Activated CD8-positive, alpha-beta memory T cell treated with anti-CD3 and anti-CD28 coated beads for 4 hours (primary cell): Measurements from ENCODE around the gene TSFM.
"Not testable (repeated sequence)": the region's sequence is repeated elsewhere in the genome, so short reads cannot be mapped to it uniquely, and the experiment has no call there.

Source experiments
- DNase-seq, 2 donors: peaks; one replicate each; pipeline ENCODE4 v3.0.0-alpha.2; 2020; ENCODE audit warnings: low read depth in 2 of 2

TSFM gene

DNA sequence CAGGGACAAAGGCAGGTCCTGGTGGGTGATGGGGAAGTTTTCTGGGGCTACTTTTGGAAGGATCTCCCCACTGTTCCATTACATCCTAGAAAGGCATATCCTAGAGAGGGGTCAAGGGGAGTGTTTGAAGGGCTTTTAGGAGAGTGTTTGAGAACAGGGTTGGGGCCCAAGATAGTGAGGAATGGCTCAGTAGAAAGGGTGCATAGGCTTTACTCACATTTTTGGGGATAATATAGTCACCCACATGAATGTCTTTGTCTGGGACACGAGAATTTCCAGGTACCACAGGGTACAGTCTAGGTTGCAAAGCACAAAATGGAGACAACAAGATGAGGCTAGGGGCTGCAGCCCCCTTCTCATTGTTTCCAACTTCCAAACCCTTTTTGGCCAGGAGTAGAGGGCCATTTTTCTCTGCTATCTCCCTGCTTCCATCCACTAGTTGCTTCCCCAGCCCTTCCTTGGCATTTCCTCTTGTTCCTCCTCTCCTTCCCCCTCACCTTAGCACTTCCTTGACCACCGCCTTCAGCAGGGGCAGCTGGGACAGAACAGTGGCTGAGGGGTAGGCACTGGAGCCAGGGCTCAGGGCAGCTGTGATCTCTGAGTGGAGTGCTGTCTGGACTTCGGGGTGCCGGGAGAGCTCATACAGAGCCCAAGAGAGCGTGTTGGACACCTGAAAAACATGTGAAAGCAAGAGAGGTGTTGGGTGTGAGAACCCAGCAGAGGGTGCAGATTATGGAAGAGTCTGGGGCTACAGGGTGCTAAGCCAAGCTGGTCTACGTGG lies 18.5 kb upstream of the TSFM start:
- DNase-seq: no peak

DNA sequence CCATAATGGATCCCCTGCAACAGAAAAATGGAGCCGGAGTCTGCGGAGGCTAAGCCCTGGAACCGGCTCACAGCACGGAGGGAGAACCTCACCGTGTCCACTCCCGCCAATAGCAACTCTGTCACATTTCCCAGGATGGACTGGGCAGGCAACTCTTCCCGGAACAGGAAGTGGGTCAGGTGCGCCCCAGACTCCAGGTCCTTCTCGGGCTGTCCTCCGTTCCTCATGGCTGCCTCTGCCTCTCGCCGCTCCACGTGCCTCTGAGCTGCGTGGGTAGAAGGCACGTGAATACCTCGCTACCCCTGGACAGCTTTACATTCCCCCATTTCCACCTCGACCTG lies 18.0 kb upstream of the TSFM start:
- DNase-seq: no peak

DNA sequence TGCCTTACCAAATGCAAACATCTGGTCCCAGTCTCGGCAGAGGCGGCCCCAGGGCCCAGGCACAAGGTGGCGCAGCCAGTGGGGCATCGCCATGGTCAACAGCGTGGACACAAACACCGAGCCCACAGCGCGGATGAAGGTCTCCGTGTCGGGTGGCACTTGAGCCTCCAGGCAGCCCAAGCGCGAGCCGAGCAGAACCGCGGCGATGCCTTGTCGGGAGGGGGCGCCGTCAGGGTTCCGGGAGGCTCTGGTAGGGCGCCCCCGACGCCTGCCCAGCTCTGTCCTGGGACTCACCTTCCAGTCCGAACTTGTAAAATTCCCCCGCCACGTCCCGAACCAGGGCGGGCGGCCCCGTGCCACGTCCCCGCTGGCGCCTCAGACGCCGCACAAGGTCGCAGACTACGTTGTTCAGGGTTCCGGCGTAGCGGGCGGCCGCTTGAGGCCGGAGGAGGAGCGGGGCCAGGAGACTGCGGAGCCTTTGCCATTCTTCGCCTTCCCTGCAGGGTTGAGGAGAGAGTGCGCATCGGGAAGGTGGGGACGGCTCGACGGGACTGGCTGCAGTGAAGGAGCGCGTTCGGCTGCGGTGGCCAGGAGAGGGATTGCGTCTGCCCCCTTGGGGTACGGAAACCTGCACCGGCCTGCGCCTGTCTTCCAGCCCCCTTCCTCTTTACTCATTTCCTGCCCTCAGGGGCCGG lies 17.4 kb upstream of the TSFM start:
- no peak for DNase-seq

DNA sequence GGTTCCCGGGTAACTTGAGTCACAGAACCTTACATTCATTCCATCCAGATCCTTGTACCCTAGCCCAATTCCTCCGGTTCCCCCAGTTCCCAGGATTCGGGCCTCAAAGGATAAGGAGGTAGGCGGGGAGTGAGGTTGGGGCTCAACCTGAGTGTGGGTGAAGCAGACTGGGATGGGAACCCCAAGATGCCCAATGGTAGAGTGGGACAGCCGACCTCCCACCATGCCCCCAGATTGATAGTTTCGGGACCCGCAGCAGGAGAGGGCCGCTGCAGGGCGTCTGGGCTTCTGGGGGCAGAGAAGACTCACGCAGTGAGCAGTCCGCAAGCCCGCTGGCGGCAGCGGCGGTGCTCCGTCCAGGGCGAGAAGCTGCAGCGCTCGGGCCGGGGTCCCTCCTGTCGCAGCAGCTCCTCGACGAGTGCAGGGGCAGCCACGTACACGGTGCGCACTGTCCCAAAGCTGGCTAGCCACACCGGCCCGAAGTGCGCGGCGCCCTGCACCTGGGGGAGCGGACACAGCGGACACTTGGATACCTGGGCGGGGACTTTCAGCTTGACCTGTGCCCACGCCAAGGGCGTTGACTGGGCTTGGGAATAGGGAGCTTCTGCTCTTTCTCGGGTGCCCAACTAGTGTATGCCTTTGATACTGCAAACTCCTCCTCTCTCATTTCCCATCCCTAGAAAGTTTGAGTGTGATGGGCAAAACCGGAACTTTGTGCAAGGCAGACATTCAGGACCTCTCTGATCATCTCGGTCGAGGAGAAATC lies 16.7 kb upstream of the TSFM start:
- no peak for DNase-seq

DNA sequence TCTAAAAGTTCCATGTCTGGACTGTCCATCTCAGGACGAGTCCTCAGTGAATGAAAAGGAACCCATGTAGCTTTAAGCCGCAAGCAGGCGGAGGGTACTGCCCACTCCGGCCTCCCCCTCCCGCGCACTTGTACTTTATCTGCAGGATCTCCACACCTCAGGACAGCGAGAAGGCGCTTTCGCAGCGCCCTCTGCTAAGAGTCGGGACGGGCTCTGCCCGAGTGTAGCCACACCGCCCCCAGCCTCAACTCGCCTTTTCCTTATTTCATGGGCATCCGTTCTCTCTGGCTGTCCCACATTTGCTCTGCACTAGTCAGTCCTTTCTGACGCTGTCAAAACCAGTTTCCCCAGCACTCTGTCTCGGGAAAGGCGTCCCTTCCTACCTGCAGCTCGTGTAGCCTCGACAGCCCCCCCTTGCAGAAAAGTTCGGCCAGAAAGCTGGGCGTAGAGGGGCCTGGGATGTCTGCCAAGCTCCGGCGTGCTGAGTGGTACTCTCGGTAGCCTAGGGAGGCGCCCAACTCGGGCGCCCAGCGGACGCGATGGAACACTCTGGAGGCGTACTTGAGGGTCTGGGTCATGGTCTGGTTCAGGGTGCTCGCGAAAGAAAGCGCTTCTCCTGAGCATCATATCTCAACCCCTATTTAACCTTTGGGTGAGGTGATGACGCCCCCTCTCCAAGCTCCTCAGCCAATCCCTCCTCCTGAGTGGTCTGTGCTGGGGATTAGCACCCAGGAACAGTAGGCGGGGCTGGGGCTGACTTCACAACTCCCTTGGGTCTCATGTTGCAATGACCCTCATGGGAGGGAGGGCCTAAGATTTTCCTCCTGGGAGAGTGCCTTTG lies 15.9 kb upstream of the TSFM start, which contains the start of gene CYP27B1:
CYP27B1 (minus strand) TSS at position 615 of the 841 bp plus-strand sequence; CDS start at position 578, 37 bp downstream.
- no peak for DNase-seq

DNA sequence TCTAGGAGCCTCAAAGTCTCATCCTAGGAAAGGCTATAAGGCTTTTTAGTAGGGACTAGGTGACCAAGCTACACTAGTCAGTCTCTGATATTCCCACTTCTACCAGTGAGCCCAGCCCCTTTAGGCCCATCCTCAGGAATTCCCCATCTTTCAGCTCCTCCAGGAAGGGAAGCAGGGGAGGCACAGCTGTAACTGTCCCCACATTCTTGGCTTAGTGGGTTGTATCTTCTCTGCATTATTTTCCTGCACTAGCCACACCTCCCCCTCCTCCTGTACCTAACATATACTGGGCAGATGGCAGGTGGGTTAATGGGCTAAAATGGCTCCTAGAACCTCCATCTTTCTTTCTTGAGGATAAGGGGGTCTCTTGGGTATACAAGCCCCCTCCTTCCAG lies 15.3 kb upstream of the TSFM start:
- DNase-seq: no peak

DNA sequence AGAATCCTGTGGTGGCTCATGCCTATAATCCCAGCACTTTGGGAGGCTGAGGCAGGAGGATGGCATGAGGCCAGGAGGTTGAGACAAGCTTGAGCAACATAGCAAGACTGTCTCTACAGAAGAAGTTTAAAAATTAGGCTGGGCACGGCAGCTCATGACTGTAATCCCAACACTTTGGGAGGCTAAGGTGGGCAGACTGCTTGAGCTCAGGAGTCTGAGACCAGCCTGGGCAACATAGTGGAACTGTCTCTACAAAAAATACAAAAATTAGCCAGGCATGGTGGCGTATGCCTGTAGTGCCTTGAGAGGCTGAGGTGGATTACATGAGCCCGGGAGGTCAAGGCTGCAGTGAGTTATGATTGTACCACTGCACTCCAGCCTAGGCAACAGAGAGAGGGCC lies 14.7 kb upstream of the TSFM start:
- DNase-seq: no peak

DNA sequence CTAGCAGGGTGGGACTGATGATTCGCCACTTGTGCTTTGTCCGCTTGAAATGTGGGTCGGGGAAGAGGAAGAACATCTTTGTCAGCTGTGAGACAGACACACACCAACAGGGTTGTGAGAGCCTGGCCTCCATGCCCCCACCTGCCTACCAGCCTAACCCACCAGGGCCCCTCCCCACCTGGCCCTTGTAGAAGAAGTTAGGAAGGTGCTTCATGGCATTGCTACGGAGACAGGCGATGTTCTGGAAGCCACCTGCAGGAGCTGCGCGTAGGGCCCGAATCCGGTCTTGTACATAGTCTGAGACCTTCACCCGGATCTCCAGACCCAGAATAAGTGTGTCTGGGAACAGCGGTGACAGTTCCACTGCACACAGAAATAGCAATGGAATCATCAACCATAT lies 13.0 kb upstream of the TSFM start:
- no peak for DNase-seq

DNA sequence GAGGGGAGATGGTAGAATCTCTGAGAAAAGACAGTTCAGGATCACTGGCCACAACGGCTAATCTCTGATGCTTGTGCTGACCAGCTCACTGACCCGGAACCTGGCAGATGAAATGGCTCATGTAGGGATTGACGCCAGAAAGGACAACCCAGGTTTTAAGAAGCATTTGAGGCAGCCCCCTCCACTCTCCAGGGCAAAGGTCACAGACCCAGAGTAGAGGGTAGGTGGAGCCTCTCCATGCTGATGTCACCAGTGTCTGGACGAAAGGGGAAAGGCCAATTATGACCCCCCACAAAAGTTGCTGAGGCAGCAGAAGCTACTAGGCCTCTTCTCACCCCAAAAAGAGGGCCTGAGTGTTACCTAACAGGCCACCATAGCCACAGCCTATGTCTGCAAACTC lies 11.9 kb upstream of the TSFM start:
- no peak for DNase-seq

DNA sequence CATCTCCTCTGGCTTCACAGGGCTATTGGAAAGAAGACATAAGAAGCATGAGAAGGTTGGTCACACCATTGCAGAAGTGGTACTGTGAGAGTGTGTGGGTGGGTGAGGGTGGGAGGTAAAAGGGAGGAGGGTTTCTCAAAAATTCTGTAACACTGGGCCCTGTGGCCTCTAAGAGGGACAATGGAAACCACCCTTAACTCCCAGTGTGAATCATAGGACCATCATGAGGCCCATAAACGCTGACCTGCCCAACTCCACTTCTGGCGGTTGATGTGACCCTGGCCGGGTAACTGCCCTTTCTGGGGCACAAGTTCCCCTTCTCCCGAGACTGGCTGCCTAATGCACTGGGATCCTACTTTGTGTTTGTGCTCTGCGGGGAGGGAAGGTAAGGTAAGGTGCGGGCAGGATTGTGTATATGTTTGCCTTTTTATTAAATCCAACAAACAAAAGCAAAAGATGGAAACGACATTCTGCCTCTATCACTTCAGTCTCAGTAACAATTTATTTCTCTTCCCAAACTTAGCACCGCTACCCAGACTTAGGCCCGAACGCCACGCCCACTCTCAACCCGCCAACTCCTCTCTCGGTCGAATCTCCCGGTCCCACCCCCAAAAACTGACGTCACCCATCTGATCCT lies 11.2 kb upstream of the TSFM start:
- DNase-seq: peak; percentile 74 to 82

DNA sequence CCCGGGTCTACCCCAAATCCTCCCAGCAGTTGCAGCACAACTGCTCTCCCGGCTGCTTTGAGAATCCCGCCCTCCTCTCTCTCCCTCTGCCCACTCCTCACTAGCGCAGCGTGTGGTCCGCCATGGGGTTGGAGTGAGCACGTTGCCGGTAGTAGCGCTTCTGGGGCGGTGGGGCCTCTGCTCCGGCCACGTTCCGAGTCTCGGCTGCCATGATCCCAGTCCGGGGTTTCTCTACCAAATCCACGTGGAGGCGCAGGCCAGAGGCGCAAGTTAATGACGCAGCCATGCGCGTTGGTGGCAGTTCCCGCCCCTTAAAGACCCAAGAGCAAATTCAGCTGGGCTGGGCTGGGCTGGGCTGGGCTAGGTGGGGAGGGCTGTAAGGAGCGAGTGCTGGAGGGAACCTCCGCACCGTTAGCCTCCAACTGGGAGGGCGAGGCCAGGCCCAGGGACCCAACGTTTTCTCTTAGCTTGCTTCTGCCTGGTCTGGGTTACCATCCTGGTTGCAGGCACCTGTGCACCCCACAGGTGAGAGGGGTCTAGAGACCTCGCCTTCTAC lies 10.6 kb upstream of the TSFM start, which contains the start of gene METTL1:
METTL1 (minus strand) TSS at position 233 of the 556 bp plus-strand sequence; CDS start at position 211, 22 bp downstream.
- DNase-seq: peak; percentile 85 to 90

DNA sequence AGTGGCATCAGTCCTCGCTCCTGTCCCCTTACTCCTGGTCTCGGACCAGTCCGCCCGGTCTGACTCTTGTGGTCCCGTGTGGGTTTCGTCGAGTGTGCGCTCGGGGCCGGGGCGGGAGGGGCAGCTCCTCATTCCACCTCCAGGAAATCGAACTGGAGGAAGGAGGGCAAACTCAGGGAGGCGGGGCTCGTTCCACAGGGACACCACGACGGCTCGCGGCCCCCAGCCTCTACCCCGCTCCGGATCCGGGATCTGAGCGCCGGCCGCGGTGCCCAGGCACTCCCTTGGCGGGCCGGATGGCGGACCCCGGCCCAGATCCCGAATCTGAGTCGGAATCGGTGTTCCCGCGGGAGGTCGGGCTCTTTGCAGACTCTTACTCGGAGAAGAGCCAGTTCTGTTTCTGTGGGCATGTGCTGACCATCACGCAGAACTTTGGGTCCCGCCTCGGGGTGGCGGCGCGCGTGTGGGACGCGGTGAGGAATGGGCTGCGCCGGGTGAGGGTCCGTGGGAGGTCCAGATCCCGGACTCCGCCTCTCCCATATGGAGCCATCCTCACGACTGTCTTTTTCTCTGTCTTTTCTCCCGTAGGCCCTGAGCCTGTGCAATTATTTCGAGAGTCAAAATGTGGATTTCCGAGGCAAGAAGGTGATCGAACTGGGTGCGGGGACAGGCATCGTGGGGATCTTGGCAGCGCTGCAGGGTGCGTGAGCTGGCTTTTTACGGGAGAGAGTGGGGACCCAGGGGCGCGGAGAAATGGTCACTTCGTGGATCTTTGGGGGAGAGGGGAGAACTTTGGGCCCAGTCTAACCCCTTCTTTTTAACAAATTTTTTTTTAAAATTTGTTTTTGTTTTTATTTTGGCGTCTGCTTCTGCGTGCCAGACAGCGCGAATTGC lies 9.9 kb upstream of the TSFM start, which contains the start of gene EEF1AKMT3:
EEF1AKMT3 (plus strand) TSS at position 186 of the 894 bp plus-strand sequence; CDS start at position 297, 111 bp downstream.
- no peak for DNase-seq

DNA sequence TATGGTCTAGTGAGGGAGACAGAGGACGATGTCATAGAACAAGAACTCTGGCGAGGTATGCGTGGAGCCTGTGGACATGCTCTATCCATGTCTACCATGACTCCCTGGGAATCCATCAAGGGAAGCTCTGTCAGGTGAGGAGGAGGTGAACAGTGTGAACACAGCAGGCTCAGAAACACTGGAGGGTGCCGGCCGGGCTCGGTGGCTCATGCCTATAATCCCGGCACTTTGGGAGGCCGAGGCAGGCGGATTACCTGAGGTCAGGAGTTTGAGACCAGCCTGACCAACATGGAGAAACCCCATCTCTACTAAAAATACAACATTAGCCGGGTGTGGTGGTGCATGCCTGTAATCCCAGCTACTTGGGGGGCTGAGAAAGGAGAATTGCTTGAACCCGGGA lies 8.0 kb upstream of the TSFM start:
- not testable (repeated sequence) for DNase-seq

DNA sequence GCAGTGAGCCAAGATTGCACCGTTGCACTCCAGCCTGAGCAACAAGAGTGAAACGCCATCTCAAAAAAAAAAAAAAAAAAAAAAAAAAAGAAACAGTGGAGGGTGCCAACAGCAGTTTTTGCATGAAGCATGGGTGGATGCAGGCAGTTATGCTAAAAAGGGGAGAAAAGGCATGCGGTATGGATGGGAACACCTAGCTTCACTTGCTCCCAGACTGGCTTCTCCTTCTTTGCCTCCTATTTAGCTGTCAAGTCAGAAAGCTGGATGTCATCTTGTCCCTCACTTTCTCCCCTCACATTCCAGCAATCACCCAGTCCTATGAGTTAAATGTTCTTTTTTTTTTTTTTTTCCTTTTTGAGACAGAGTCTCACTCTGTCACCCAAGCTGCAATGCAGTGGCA lies 7.5 kb upstream of the TSFM start:
- no peak for DNase-seq

DNA sequence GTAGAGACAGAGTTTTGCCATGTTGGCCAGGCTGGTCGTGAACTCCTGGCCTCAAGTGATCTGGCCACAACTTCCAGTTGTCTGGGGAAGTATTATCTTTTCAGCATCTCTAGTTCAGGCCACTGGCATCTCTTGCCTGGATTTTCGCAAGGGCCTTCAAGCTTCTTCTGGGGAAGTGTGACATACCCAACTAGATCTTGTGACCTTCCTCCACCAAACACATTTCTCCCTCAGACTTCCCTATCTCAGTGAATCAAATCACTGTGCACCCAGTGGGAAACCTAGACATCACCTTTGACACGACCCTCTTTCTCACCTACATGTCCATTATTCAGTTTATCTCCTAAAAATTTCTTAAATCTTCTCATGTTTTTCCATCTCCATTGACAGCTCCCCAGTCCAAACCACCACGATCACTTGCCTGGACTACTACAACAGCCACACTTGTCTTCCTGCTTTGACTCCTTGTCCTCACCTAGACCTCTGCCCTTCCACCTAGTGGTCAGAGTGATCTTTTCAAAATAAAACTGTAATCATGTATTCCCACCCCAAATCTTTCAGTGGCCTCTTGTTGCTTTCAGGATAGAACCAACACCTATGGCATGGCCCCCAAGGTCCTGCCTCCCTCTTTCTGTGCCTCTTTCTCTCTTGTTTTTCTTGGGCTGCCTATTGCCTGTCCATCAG lies 6.9 kb upstream of the TSFM start:
- no peak for DNase-seq

DNA sequence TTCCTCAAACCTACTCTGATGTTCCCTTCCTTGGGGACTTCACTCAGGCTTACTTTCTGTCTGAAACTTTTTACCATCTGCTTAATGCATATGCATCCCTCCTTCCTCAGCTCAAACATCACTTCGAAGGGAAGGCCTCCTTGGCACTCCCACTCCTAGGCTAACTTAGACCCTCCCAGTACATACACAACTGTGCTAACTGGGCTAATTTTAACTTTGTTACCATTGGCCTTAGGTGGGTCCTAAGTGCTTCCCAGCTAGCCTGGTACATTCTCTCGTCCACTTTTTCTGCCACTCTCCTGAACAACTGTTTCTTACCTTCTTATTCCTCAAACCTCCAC lies 6.4 kb upstream of the TSFM start:
- no peak for DNase-seq

DNA sequence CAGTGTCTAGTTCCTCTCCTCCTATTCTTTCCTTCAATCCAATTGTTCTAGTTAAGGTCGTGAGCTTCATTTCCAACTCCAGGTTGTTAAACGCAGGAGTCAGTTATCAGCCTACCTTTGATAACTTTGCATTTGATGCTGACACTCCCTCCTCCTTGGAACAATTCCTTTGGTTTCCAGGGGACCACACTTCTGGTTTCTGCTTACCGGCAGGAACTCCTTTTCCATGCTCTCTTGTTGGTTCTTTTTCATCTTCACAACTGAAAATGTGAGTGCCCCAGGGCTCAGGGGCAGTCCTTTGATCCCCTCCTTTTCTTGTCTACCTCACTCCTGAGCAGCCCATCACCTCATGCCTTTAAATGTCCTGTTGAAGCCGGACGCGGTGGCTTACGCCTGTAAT lies 5.2 kb upstream of the TSFM start:
- DNase-seq: no peak

DNA sequence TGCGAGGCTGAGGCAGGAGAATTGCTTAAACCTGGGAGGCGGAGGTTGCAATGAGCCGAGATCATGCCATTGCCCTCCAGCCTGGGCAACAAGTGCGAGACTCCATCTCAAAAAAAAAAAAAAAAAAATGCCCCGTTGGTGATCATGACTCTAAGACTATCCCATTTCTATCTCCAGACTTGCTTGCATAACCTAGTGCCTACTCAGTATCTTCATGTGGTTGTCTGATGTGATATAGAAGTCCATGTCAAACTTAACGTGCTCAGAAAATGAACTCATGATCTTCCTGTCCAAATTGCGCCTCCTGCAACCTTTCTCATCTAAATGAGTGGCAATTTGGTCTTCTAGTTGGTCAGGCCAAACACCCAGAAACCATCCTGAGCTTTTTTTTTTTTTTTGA lies 4.7 kb upstream of the TSFM start:
- no peak for DNase-seq

DNA sequence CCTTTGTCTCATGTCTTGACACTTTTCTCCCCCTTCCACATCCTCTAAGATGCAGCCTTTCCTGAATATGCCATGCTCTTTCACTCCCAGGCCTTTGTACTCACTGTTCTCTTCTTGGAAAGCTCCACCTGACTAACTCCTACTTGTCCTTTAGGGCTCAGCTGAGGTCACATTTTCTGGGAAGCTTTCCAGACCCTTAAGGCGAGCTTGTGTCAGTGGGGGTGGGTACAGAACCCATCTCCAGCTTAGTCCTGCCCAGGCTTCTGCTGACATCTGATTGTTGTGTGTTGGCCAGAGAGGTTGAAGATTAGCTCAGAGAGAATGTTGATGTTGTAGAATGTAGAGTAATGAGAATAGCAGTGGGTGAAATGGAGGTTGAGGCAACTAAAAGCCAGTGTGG lies 2.9 kb upstream of the TSFM start:
- no peak for DNase-seq
